ENCODE measurements around the gene ENG.
A peak's percentile ranks its signal among the peaks of the same experiment; 100 is the strongest.

The ENG gene

GRCh38 chr9:127812936-127813675 lies 41.4 kb downstream of the ENG start:
- no peak for DNase-seq

- DNase-seq: no peak
Measured at GRCh38 chr9:127812011-127812410, 42.4 kb downstream of the ENG start.

GRCh38 chr9:127810378-127811187 lies 43.9 kb downstream of the ENG start:
- DNase-seq: no peak

GRCh38 chr9:127809540-127810377 lies 44.7 kb downstream of the ENG start:
- no peak for DNase-seq

GRCh38 chr9:127809002-127809539 lies 45.4 kb downstream of the ENG start:
- no peak for DNase-seq

GRCh38 chr9:127808347-127809001 lies 46.0 kb downstream of the ENG start:
- DNase-seq: no peak

- no peak for DNase-seq
Measured at GRCh38 chr9:127806871-127807270, 47.6 kb downstream of the ENG start.

GRCh38 chr9:127805620-127806019 lies 48.8 kb downstream of the ENG start:
- no peak for DNase-seq

GRCh38 chr9:127803507-127804352 lies 50.7 kb downstream of the ENG start:
- DNase-seq: peak; percentile 58 to 92

GRCh38 chr9:127802576-127803443 lies 51.6 kb downstream of the ENG start, which contains the start of gene FPGS:
FPGS (plus strand) TSS chr9:127802882; CDS start chr9:127802925, 43 bp downstream.
- DNase-seq: peak; percentile 76 to 85

GRCh38 chr9:127801955-127802575 lies 52.4 kb downstream of the ENG start:
- peak; percentile 78 to 92 for DNase-seq

- no peak for DNase-seq
Measured at GRCh38 chr9:127796852-127797370, 57.5 kb downstream of the ENG start.

- DNase-seq: no peak
Measured at GRCh38 chr9:127796225-127796813, 58.1 kb downstream of the ENG start.

- DNase-seq: no peak
Measured at GRCh38 chr9:127794001-127794791, 60.3 kb downstream of the ENG start.

GRCh38 chr9:127793093-127793708 lies 61.3 kb downstream of the ENG start:
- DNase-seq: no peak

GRCh38 chr9:127792417-127793031 lies 61.9 kb downstream of the ENG start:
- DNase-seq: no peak

GRCh38 chr9:127791085-127791484 lies 63.4 kb downstream of the ENG start:
- no peak for DNase-seq
